GM21529 (cell line): Measurements from ENCODE around the gene TMEM117.
"Not testable (repeated sequence)": the region's sequence is repeated elsewhere in the genome, so short reads cannot be mapped to it uniquely, and the experiment has no call there.

ENCODE experiments used
- ATAC-seq: cut with Tn5 transposase; IDR thresholded peaks from one replicate; pipeline ENCODE4 v1.9.1; 2021; ENCODE audit not compliant: unreplicated experiment

Gene TMEM117

DNA sequence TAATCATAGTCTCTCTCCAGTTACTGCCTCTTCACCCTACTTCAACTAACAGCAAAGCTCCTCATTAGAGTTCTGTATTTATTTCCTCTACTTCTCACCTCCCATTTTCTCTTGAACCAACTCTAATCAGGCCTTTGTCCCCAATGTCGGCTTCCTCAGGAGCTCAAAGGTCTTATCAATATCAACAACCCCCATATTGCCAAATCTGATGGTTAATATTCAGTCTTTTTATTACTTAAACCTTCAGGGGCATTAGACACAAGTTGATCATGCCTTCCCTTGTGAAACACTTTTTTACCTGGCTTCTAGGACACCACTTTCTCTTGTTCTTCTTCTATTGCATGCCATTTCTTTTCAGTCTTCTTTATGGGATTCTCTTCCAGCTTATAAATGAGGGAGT lies 531.3 kb downstream of the TMEM117 start:
- no peak for ATAC-seq

DNA sequence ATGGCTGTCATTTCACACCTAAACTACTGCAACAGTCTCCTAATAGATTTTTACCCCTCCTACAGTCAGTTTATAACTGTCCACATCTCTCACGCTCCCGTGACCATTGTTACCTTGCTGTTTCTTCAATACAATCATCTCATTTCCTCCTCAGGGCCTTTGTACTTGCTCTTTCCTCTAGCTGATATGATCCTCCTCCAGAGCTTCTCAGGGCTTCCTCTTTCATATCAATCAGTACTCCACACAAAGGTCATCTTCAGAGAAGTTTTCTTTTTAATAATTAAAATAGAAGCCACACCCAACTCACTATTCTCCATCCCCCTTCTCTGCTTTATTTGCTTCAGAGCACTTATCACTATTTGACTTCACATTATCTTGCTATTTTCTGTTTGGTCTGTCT lies 532.0 kb downstream of the TMEM117 start:
- no peak for ATAC-seq

DNA sequence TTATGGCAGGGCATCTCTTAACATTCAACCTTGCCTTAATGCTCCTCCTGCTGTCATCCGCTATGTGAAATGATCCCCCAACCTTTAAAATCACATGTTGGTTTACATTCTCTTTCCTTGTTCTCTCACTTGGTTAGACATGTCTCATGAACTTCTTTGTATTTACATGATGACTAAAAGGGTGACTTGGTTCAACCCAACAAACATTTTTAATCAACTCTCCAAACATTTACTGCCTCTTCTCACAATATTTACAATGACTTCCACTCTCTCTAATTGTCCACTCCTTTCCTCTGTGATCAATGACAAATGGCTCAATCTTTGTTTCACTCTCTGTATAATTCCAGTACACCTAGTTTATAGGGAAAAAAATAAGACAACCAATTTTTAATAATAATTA lies 534.1 kb downstream of the TMEM117 start:
- no peak for ATAC-seq

DNA sequence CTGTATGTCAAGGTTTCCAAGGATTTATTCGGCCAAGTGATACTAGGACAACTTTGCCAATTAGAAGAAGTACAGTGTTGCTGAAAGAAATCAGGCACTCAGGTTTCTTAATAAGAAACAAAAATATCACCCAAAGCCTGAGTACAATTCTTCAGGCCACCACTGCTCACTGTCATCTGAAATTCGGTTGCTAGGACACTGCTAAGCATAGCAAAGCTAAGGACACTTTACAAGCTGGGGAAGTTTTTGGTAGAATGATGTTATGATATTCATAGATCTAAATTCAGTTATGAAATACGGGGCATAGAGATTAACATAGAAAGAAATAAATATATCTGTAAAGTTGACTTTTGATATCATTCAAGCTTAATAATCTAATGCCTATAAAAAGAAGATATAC lies 535.1 kb downstream of the TMEM117 start:
- ATAC-seq = no peak

DNA sequence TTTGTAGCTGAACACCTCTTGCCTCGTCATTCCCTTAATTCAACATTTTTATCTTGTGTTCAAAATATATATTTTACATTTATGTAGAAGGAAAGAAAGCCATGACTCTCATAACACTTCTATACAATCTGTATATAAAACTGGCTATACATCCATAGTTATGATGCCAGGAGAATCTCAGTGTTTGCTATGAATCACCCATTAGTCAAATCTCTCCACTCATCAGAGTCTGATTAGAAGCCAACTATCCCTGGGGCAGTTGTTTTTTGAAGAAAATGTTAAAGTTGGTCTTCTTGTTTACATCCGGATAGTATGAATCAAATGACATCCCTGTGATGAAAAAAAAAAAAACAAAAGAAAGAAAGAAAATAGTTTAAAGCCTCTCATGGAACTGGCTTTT lies 536.4 kb downstream of the TMEM117 start:
- ATAC-seq = no peak

DNA sequence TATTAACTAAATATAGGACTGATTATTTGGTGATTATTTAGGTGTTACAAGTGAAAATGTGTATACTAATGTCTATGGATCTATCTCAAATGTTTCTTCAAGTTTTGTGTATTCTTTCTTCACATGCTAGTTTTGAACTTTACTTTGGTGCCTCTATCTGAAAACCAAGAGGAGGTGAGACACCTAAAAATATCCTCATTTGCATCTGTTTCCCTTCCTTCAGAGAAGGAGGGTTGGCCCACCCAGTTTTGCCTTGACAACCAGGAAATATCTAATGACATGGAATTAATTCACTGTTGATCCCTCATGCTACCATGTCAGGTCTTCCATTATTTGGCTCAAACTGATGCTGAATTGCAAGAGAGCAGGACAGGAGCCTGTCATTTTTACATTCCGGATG lies 539.8 kb downstream of the TMEM117 start:
- ATAC-seq = peak; percentile 65

DNA sequence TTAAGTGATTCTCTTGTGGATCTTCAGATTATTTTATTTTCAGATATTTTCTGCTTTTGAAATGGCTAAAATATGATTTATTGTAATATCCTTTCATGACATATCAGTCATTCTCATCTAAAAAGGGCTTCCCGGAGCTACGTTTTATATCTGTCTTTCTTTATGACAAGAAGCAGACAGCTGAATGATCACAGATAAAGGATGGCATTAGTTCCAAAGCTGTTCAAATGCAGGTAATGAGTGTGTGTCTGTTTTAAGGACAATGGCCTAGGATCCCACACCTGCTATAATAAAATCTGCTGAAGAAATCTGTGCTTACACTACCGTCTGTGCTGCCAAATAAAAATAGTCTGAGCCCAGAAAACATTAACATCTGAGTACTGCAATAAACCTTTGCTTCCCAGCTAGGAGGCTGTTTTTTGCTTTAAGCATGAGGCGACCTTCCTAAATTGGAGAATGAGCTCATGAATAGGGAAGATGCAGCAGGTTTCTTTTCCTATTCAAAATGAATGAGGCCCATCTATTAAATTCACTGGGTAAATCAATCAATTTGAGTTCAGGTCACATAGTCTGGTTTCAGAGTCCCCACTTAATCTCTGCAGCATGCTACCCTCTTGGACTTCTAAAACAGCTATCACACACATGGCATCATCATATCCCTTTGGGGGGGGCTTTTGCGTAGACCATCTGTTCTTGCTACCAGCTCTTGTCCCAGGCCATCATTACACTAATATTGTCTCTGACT lies 541.7 kb downstream of the TMEM117 start:
- ATAC-seq = no peak

DNA sequence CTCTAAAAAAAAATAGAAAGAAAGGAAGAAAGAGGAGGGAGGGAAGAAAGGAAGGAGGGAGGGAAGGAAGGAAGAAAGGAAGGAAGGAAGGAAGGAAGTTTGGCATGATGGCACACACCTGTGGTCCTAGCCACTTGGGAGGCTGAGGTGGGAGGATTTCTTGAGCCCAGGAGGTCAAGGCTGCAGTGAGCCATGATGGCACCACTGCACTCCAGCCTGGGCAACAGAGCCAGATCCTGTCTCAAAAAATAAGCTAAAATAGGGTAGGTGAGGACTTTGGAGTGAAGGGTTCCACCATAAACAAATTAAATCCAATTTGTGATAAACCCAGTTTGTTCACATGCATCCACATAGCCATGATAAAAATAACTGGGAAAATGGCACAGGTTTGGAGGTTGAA lies 543.2 kb downstream of the TMEM117 start:
- not testable (repeated sequence) for ATAC-seq

DNA sequence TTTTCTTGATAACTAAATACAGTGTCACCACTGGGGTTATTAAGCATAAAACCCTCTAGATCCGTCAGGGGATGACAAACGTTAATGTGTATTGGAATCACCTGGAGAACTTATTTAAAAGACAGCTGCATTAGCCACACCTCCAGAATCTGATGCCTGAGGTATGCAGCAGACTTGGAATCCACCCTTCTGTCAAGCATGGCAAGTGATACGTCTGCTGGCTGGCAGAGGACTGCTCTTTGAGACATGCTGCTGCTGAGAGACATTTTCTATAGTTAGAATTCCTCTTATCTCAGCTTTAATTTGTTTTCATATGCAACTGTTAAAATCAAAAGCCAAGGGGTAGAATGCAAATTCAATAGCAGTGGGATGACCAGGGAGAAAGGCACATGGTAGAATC lies 544.0 kb downstream of the TMEM117 start:
- ATAC-seq = no peak

DNA sequence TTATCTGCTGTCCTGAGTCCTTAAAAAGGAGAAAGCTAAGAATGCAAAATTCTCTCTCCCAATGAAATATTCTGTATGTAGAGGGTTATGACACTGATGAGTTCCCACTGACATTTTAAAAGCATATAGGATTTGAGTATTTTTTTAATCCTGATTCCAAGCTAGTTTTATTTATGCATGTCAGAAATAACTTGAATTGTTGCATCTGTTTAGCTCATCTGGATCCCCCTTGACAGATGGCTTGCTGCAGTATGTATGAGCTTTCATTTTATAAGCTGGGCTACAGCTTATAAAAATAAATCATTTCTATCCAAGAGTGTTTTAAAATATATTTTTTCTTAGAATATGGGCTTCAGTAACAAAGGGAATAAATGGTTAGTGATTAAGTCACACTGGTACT lies 545.0 kb downstream of the TMEM117 start:
- ATAC-seq = no peak

DNA sequence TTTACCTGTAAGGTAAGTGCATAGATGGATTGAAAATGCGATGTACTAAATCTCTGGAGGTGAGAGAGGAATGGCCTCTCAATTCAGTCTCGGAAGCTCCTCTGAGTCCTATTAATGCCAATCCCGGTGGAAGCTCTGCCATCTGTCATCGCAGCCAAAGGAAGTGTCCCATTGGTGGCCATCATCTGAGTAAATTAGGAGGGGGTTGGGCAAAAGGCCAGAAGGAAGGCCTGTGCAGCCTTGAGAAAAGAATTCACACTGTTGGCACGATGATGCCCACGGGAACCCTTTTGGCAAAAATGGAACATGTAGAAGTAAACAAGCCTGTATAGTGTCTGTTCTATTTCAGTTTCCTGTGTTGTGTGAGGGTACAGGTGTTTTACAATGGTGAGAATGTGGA lies 545.5 kb downstream of the TMEM117 start:
- no peak for ATAC-seq

DNA sequence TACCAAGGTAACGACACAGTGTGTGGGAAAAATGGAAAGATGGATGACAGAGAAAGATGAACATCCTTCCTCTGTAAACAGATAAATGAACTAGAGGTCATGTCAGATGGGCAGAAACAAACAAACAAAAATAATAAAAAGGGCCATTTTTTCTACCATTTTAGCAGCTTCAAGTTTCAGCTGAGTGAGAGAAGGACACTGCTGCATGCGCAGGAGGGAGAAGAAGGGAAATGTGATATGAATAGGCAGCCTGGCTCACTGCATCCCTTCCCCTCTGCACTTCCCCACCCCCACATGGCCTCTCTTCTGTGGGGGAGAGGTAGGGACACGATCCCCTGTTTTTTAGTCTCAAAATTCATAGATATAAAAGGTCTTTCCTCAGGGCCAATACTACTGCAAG lies 548.3 kb downstream of the TMEM117 start:
- no peak for ATAC-seq

DNA sequence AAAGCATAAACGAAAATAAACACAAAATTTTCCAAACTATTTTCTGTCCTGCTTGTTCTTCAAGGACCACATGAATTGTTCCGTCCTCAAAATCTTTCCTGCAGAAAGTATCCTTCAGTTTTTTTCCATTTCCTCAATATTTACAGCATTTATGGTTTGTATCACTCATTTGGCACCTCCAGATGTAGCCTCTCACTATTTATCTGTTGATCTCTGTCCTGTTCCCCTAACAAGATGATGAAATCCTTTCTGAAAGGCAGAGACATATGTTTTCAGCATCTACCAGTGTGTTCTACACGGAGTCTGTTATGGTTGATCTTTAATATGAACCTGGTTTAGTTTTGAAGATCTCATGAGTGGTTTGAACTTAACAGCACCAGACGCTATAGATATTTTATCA lies 550.1 kb downstream of the TMEM117 start:
- ATAC-seq = no peak

DNA sequence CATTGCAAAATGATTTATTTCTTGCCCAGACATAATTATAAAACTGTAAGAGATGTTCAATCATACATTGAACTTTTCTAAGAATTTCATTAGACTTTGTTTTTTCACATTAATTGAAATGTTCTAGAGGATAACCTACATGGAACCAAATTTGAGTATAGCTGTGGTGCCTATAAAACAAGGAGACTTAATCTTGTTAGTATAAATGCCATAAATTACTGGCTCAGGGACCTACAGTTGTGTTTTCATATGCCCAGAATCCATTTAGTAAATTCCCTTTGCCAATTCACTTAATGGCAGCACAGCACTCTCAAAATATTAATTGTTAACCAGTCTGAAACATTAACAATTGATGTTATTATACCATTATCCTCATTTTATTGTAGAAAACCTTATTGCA lies 551.7 kb downstream of the TMEM117 start:
- no peak for ATAC-seq

DNA sequence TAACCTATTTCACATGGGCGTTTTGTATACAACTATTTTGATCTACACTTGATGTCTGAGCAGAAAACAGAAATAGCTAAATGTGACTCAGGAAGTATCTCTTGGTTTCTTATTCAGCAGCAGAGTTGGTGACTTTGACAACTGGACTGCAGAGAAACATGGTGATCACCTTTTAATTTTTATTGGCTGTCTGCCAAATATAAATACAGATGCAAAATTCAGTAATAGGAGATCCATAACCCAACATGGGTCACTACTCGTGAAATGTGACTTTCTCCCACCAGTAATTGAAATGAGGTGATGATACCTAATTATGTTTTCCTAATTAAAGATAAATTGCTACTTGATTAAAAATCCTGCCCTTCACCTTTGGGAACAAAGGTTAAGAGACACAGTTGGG lies 553.2 kb downstream of the TMEM117 start:
- no peak for ATAC-seq

DNA sequence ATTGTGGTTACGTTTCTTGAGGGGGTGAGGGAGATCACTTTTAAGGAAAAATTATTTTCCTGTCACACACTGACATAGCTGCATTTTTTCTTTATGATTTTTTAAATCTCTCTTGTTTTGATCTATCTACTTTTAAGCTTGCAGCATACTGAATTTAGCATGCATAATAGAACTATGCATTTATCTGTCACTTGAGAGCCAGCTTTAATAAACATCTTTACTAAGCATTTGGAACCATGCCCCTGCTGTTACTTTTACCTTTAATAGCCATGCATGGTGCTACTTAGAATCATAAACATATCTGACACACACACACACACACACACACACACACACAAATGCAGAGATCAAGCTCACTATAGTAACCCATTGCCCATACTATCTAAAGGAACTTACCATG lies 554.0 kb downstream of the TMEM117 start:
- ATAC-seq = no peak

DNA sequence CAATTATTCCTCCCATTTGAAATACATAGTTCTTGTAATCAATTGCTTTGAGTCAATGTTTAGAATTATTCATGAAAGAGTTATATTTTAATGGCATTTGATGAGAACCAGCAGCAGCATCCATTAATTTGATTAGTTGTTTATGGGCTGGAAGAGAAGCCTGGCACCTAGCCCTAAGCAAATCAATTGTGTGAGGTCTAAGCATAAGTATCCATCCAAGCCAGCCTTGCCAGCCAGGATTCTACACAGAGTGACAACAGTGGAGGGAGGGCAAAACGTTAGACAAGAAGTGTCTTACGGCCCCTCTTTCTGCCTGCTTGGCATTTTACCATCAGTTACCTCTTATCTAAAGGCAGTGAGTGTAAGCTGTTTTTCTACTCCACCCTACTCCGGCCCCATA lies 561.8 kb downstream of the TMEM117 start:
- no peak for ATAC-seq

DNA sequence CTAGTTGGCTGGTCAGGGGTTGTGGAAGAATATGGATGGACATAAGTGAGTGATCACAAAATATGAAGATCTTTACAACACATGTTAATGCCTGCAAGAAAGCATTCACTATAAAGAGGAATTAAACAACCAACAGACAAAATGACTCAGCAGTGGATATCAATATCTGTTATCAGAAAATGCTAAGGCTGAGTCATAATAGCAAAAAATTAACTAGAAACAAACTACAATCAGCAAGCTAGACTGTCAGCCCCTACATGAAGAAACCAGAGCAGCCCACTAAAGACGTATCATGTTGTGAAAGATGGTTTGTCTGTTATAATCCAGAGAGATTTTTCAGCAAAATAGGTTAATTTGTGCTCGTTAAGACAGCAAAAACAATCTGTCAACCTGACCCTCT lies 567.3 kb downstream of the TMEM117 start:
- ATAC-seq = no peak

DNA sequence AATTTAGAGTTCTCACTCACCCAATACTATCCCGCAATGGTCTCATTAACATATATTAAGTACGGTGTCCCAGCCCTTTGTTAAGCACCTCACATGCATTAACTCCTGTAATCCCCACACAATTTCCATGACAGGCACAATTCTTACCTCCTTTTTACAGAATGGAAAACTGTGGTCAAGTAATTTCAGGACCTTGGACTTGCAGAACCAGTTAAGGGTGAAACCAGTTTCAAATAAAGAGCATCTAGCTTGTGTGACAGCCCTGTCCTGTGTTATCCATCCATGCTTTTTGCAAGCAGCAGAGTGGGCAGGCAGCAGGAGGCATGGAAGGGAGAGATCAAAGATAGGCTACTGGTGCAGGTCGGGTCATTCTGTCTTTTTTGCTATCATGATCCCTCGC lies 569.4 kb downstream of the TMEM117 start:
- no peak for ATAC-seq

DNA sequence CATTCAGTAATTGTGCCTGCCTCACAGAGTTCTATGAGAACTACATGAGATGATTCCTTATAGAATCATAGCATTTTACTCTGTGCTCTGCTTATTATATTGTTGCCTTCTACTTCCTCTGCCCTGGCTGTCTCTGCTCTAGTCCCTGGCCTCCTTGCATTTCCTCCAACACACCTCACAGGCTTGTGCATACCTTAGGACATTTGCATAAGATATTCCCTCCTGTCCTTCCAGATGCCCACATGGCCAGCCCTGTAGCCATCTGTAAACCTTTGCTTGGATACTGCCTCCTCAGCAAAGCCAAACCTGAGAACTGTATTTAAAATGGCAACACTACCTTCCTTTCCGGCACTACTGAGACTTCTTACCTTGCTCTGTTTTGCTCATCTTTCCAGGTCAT lies 586.7 kb downstream of the TMEM117 start:
- ATAC-seq = no peak

DNA sequence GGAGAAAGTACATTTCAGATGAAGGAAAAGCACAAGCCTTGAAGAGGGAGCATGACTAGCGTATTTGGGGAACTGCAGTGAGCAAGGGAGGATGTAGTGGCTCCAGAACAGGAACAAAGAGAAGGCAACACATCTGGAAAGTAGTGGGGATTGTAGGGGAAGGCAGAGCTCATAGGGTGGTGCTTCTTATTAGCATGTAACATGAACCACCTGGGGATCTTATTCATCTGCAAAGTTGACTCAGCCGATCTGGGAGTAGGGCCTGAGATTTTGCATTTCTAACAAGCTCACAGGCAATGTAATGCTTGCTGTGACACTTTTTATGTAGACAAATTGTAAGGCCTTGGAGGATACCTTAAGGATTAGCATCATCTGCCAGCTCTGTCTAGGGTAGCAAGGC lies 592.9 kb downstream of the TMEM117 start:
- ATAC-seq = no peak

DNA sequence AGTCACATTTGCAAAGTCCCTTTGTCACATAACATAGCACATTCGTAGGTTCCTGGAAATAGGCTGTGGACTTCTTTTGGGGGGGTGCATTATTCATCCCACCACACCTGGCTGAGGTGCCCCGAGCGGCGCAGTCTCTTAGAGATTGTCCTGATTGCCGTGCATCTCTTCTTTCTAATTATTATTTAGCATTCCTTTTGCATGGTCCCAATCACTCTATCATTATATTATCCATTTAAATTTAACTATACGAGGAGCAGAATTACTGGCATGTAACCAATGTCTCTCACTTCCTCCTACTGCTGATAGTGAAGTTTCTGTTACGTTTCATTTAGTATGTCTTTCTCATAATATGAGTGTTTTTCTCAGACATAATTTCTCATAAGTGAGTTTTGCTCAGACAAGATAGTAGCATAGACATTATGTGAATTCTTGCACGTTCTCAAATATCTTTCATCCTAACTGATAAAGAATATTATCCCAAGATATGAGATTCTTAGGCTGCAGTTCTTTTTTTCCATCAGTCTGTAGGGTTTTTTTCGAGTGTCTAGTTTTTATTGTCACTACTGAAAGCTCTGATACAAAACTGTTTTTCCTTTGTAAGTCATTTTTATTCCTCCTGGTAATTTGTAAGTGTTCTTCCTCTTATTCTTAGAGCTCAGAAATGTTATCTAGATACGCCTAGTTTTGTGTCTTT lies 595.9 kb downstream of the TMEM117 start:
- ATAC-seq = peak; percentile 87

DNA sequence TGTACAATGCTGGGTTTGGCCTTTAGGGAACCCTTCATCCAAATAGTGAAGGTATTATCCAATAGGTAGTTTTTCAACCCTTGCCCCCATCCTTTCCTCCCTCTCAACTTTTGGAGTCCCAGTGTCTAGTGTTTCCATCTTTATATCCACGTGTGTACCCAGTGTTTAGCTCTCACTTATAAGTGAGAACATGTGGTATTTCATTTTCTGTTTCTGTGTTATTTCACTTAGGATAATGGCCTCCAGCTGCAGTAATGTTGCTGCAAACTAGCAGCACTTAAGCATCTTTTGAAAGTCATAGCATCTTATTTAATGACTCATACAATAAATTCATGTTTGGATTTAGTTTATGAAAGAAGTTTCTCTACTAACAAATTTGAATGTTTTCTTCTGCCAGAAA lies 597.8 kb downstream of the TMEM117 start:
- no peak for ATAC-seq
